ENCODE results near the gene PRIMA1. TPM values are rescaled to one million over a fixed set of nuclear protein-coding genes. Genes with fewer than 3 reads are reported as not detected.

Gene PRIMA1
- total RNA-seq, 1 donor from 2014 or later = not detected

DNA sequence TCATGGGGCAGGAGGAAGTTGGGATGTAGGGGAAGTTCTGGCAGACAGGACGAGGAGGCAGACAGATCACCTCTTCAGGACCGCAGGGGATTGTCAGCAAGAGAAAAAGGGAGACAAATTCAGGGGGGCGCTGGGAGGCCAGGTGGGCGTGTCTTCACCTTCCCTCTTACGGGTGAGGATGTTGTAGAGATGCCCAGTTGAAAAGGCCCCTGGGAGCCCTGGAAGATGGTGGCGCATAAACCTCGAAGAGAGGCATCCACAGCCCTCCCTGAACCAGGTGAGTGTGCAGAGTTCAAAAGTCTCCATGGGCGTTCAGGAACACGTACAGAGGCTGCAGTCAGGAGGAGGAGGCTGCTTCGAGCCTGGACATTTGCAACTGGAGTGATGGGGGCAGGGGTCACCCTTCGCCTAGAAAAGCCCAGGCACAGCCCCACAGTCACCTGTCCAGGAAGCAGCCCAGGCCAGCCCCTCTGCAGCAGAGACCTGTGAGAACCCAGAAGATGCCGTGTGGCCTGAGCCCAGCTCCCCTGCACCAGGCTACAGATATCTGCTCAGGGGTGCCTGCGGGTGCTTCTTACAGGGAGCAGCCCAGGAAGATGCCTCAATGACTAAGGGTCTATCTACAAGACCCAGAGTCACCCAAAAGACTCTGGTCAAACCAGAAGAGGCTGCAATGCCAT lies 74.4 kb downstream of the PRIMA1 start:
- H3K4me3 Mint-ChIP-seq = no peak overlapping the region
- no peaks in the 10 kb centered on the region for H3K27me3 Mint-ChIP-seq
- no peaks in the 10 kb centered on the region for H3K9me3 Mint-ChIP-seq
- no peaks in the 10 kb centered on the region for H3K36me3 Mint-ChIP-seq (ENCODE audit: low read depth)
- no peak for DNase-seq
- no peak overlapping the region for H3K27ac Mint-ChIP-seq
- H3K4me1 Mint-ChIP-seq = no peaks in the 10 kb centered on the region
- intact Hi-C loops (cut with micrococcal nuclease) = no loop called here

DNA sequence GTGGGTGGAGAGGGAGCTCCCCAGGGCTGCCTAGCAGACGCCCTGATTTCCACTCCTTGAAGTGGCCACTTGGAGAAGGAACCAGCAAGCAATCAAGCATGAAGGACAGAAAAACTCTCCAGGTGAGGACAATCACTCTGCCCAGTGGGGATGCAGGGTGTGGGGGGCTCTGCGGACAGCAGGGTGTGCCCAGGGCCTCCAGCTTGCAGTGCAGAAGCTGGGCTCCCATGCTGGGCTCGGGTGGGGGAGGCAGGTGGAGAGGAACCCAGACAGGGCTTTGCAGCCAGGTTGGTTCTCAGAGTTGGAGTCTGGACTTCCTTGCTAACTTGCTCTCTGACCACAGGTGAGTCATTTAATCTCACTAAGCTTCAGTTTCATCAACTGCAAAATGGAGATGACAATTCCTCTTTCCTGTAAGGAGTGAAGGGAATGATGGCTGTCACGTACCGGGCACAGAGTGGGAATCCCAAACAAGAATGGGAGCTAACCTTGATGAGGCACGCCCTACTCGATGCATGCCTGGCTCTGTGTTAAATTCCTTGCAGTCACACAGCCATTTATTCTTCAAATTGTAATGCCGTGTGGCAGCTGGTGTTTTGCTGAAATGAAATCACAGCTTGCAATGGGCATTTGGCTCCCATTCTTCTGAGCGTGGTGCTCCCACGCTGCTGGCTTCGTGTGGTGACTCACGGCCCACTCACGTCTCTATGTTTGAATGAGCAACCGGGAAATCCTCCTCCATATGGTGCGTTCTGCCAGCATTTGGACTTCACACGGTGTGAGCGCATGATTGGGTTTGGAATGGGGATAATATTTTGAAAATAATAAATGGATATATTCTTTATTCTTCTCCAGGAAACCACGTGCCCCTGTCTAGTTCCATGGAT lies 75.2 kb downstream of the PRIMA1 start:
- H3K27ac Mint-ChIP-seq = no peak overlapping the region
- no peaks in the 10 kb centered on the region for H3K4me1 Mint-ChIP-seq
- H3K27me3 Mint-ChIP-seq = peaks cover 2% of the 10 kb centered on the region
- H3K36me3 Mint-ChIP-seq (ENCODE audit: low read depth) = no peaks in the 10 kb centered on the region
- no peak for DNase-seq
- no peaks in the 10 kb centered on the region for H3K9me3 Mint-ChIP-seq
- H3K4me3 Mint-ChIP-seq = no peak overlapping the region
- intact Hi-C loops (cut with micrococcal nuclease) = no loop called here

GRCh38 chr14:93712079-93712837 lies 76.0 kb downstream of the PRIMA1 start:
- Mint-ChIP-seq H3K27ac (no peak overlapping the region), H3K36me3 (ENCODE audit: low read depth) (no peaks in the 10 kb centered on the region), H3K27me3 (peaks cover 2% of the 10 kb centered on the region), H3K9me3 (no peaks in the 10 kb centered on the region), H3K4me3 (no peak overlapping the region), H3K4me1 (no peaks in the 10 kb centered on the region)
- intact Hi-C loops (cut with micrococcal nuclease) = no loop called here
- no peak for DNase-seq

- intact Hi-C loops (cut with micrococcal nuclease) = no loop called here
- no peaks in the 10 kb centered on the region for H3K9me3 Mint-ChIP-seq
- no peaks in the 10 kb centered on the region for H3K36me3 Mint-ChIP-seq (ENCODE audit: low read depth)
- DNase-seq = no peak
- H3K27ac Mint-ChIP-seq = no peak overlapping the region
- H3K4me1 Mint-ChIP-seq = no peaks in the 10 kb centered on the region
- H3K27me3 Mint-ChIP-seq = peaks cover 2% of the 10 kb centered on the region
- H3K4me3 Mint-ChIP-seq = no peak overlapping the region
Observed at GRCh38 chr14:93709249-93709648, 79.0 kb downstream of the PRIMA1 start.

- DNase-seq = no peak
- H3K27me3 Mint-ChIP-seq = peaks cover 2% of the 10 kb centered on the region
- H3K27ac Mint-ChIP-seq = no peak overlapping the region
- no peaks in the 10 kb centered on the region for H3K4me1 Mint-ChIP-seq
- no peaks in the 10 kb centered on the region for H3K36me3 Mint-ChIP-seq (ENCODE audit: low read depth)
- H3K9me3 Mint-ChIP-seq = no peaks in the 10 kb centered on the region
- intact Hi-C loops (cut with micrococcal nuclease) = no loop called here
- H3K4me3 Mint-ChIP-seq = no peak overlapping the region
Observed at GRCh38 chr14:93708800-93709199, 79.5 kb downstream of the PRIMA1 start.

- no peak for DNase-seq
- H3K27ac Mint-ChIP-seq = no peak overlapping the region
- H3K36me3 Mint-ChIP-seq (ENCODE audit: low read depth) = no peaks in the 10 kb centered on the region
- peaks cover 2% of the 10 kb centered on the region for H3K27me3 Mint-ChIP-seq
- H3K4me1 Mint-ChIP-seq = no peaks in the 10 kb centered on the region
- intact Hi-C loops (cut with micrococcal nuclease) = no loop called here
- H3K9me3 Mint-ChIP-seq = no peaks in the 10 kb centered on the region
- H3K4me3 Mint-ChIP-seq = no peak overlapping the region
Observed at GRCh38 chr14:93708311-93708734, 80.0 kb downstream of the PRIMA1 start.

DNA sequence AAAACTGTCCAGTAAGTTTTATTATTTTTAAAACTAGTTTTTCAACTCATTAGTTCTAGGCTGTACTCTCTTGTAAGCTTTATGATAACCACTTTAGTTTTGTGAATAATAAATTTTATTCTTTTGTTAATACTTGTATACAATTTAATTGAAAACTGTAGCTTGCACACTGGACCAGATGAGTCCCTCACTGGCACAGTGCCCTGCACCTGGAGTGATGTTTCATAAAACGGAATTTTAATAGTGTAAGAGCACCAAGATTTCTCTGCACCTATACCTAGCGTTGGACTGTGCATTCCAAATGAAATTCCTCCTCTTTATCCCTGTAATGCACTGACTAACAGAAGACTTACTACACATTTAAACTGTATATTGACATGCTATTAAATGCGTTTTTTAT lies 80.8 kb downstream of the PRIMA1 start:
- Mint-ChIP-seq H3K4me1 (no peaks in the 10 kb centered on the region), H3K36me3 (ENCODE audit: low read depth) (no peaks in the 10 kb centered on the region), H3K4me3 (no peak overlapping the region), H3K9me3 (no peaks in the 10 kb centered on the region), H3K27me3 (peaks cover 4% of the 10 kb centered on the region), H3K27ac (no peak overlapping the region)
- intact Hi-C loops (cut with micrococcal nuclease) = no loop called here
- DNase-seq = no peak

GRCh38 chr14:93706360-93706955 lies 81.8 kb downstream of the PRIMA1 start:
- H3K4me3 Mint-ChIP-seq = no peak overlapping the region

DNA sequence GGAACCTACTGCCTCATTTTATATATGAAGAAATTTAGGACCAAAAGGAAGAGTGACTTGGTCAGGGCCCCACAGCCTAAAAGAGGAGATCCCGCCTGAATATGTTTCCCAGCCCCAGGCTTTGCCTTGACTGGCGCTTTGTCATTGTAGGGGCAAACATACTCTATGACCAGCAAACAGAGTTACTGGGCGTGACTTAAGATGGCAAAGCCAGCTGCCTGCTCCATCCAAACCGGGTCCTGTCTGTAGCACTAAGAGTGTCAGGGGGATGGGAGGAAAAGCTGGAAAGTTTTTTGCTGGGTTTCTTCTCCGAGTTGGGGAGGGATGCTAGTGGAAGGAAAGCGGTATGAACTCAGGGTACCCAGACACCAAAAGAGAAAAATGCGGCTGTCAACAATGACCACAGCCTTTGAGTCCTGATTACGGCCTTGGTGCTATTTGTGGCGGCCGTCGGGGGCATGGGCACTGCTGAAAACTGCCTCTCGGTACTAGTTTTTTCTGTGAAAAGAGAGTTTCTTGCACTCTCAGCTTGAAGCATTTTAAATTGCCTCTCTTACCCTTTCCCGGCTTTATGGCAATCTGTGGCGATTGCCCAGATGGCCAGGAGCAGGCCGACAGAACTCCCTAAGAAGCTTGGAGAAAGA lies 82.7 kb downstream of the PRIMA1 start:
- H3K27ac Mint-ChIP-seq = no peak overlapping the region
- H3K9me3 Mint-ChIP-seq = no peaks in the 10 kb centered on the region
- H3K4me3 Mint-ChIP-seq = no peak overlapping the region
- H3K27me3 Mint-ChIP-seq = peaks cover 4% of the 10 kb centered on the region
- DNase-seq = no peak
- H3K36me3 Mint-ChIP-seq (ENCODE audit: low read depth) = no peaks in the 10 kb centered on the region
- H3K4me1 Mint-ChIP-seq = no peaks in the 10 kb centered on the region
- intact Hi-C loops (cut with micrococcal nuclease) = no loop called here

More at GRCh38 chr14:93706360-93706955, 81.8 kb downstream of the PRIMA1 start:
- intact Hi-C loops (cut with micrococcal nuclease) = no loop called here
- Mint-ChIP-seq H3K36me3 (ENCODE audit: low read depth) (no peaks in the 10 kb centered on the region), H3K27me3 (peaks cover 4% of the 10 kb centered on the region), H3K27ac (no peak overlapping the region), H3K9me3 (no peaks in the 10 kb centered on the region), H3K4me1 (no peaks in the 10 kb centered on the region)
- DNase-seq = no peak

- H3K9me3 Mint-ChIP-seq = peaks cover 5% of the 10 kb centered on the region
- H3K4me1 Mint-ChIP-seq = no peaks in the 10 kb centered on the region
- no peak for DNase-seq
- H3K36me3 Mint-ChIP-seq (ENCODE audit: low read depth) = no peaks in the 10 kb centered on the region
- H3K27me3 Mint-ChIP-seq = peaks cover 4% of the 10 kb centered on the region
- intact Hi-C loops (cut with micrococcal nuclease) = no loop called here
- H3K4me3 Mint-ChIP-seq = no peak overlapping the region
- H3K27ac Mint-ChIP-seq = no peak overlapping the region
Observed at GRCh38 chr14:93703941-93704340, 84.3 kb downstream of the PRIMA1 start.

DNA sequence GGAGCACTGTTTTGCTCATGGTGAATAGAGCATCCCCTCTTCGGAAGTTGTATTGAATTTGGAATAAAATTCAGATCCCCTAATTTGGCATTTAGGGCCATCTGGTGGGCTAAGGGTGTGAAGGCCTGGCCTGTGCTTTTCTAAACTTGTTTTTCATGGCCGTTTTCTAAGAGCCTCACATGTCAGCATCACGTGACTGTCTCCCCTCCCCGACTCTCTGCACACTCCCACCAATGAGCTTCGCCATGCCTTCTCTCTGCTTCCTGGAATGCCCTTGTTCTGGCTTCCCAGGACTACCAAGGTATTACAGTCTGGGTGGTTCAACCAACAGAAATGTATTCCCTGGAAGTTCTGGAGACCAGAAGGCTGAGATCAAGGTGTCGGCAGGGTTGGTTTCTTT lies 85.3 kb downstream of the PRIMA1 start:
- Mint-ChIP-seq H3K27me3 (peaks cover 2% of the 10 kb centered on the region), H3K27ac (no peak overlapping the region), H3K9me3 (peaks cover 5% of the 10 kb centered on the region), H3K36me3 (ENCODE audit: low read depth) (no peaks in the 10 kb centered on the region), H3K4me3 (no peak overlapping the region), H3K4me1 (no peaks in the 10 kb centered on the region)
- no peak for DNase-seq
- intact Hi-C loops (cut with micrococcal nuclease) = no loop called here

- Mint-ChIP-seq H3K27ac (no peak overlapping the region), H3K36me3 (ENCODE audit: low read depth) (no peaks in the 10 kb centered on the region), H3K9me3 (peaks cover 5% of the 10 kb centered on the region), H3K4me3 (no peak overlapping the region), H3K27me3 (peaks cover 4% of the 10 kb centered on the region), H3K4me1 (no peaks in the 10 kb centered on the region)
- intact Hi-C loops (cut with micrococcal nuclease) = no loop called here
- DNase-seq = no peak
Observed at GRCh38 chr14:93701562-93701961, 86.7 kb downstream of the PRIMA1 start.

DNA sequence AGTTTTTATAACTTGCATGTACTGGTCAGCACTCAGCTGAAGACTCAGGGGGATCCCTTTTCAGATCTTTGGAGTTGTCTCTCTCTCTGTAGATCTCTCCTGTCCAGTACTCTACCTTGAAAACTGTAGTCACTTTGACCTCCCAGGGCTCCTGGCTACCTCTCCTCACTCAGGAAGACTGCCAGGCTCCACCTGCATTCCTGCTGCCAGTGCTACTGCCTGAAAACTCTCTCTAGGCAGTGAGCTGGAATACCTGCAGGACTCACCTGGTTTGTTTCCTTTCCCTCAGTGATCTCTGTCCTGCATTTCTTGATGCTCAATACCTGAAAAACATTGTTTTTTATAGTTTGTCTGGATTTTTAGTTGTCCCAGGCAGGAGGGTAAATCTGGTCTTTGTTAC lies 87.4 kb downstream of the PRIMA1 start:
- no peak for DNase-seq
- no peaks in the 10 kb centered on the region for H3K36me3 Mint-ChIP-seq (ENCODE audit: low read depth)
- no peak overlapping the region for H3K4me3 Mint-ChIP-seq
- peaks cover 5% of the 10 kb centered on the region for H3K9me3 Mint-ChIP-seq
- intact Hi-C loops (cut with micrococcal nuclease) = no loop called here
- H3K27ac Mint-ChIP-seq = no peak overlapping the region
- peaks cover 4% of the 10 kb centered on the region for H3K27me3 Mint-ChIP-seq
- no peaks in the 10 kb centered on the region for H3K4me1 Mint-ChIP-seq

Data from activated CD4-positive, alpha-beta T cell treated with anti-CD3 and anti-CD28 coated beads, Interleukin-2, amount 10 ng/mL, durations not matched to agents 24 days and 14 days (primary cell).